Gastrocnemius medialis (tissue), 4 donors: ENCODE data around the gene APOBEC4. TPM values are rescaled to one million over a fixed set of nuclear protein-coding genes. Genes with fewer than 3 reads are reported as not detected.

Experiments used
- ATAC-seq, 2 donors: fragments of 150-250 bp; one replicate each; pipeline ENCODE4 v1.9.1; 2016
- DNase-seq, 2 donors: peaks; one replicate each; pipeline ENCODE4 v3.0.0-alpha.2; 2019
- H3K27ac ChIP-seq, 4 donors: fragments of 200-600 bp; sonication (generic); 1 replicate in 1 of 4; 2 replicates in 3 of 4; pipeline ENCODE4 v1.5.1; 2016 to 2018; ENCODE audit warnings: mild to moderate bottlenecking in 2 of 4, moderate library complexity in 1 of 4
- H3K27me3 ChIP-seq, 3 donors: fragments of 200-600 bp; sonication (generic) in 2 of 3; 1 replicate in 1 of 3; 2 replicates in 2 of 3; pipeline versions ENCODE4 v1.5.1 to v1.6.0; 2016 to 2019; ENCODE audit warnings: mild to moderate bottlenecking in 1 of 3, moderate library complexity in 1 of 3
- H3K36me3 ChIP-seq, 2 donors: fragments of 200-600 bp; sonication (generic) in 1 of 2; one replicate each; pipeline ENCODE4 v1.5.1; 2017 to 2018
- H3K4me1 ChIP-seq, 2 donors: fragments of 200-600 bp; sonication (generic) in 1 of 2; one replicate each; pipeline ENCODE4 v1.5.1; 2016 to 2017; ENCODE audit warnings: mild to moderate bottlenecking in 2 of 2
- H3K4me3 ChIP-seq, 4 donors: fragments of 200-600 bp; sonication (generic) in 3 of 4; 1 replicate in 1 of 4; 2 replicates in 3 of 4; pipeline ENCODE4 v1.5.1; 2016 to 2019; ENCODE audit warnings: mild to moderate bottlenecking in 2 of 4
- H3K9me3 ChIP-seq, 3 donors: fragments of 200-600 bp; sonication (generic) in 2 of 3; 1 replicate in 1 of 3; 2 replicates in 2 of 3; pipeline ENCODE4 v1.5.1; 2016 to 2019
- CTCF ChIP-seq, 5 experiments: fragments of 450-650 bp in 3 of 5; fragments of 200-600 bp in 2 of 5; sonication (generic) in 2 of 5; IDR thresholded peaks in 4 of 5; conservative IDR thresholded peaks in 1 of 5; 1 replicate in 4 of 5; 2 replicates in 1 of 5; pipeline ENCODE4 v1.5.1; 2016 to 2019; ENCODE audit warnings: antibody characterized with exemption in 5 of 5, mild to moderate bottlenecking in 3 of 5, moderate library complexity in 3 of 5
- POLR2A ChIP-seq, 2 donors: fragments of 450-650 bp; IDR thresholded peaks; one replicate each; pipeline ENCODE4 v1.6.1; 2017; ENCODE audit warnings: antibody characterized with exemption in 2 of 2, mild to moderate bottlenecking in 2 of 2, moderate library complexity in 2 of 2
- in situ Hi-C, 4 donors: fragments of 200-750 bp; cut with MboI; loops; one replicate each; pipeline versions ENCODE4 v1.15.0 to v1.8.0; 2017; ENCODE audit warnings: low sequenced_read_pairs in 4 of 4
- intact Hi-C: fragments of 100-400 bp; cut with DNase I; formaldehyde crosslinking; loops from one replicate; pipeline ENCODE4 v1.15.1; 2023; ENCODE audit warnings: low total_unique reads
- total RNA-seq, 4 donors: library from RNA; depleted of rRNA; stranded (reverse); fragments of >200 nt; gene quantifications; one replicate each; pipeline versions ENCODE4 v1.1.0 to v1.2.3, GENCODE V29; 2016

APOBEC4 gene
- total RNA-seq, 4 donors from 2014 or later, result not detected

- Histone ChIP-seq H3K27me3 (no peaks in the 10 kb centered on the region), H3K4me1 (no peaks in the 10 kb centered on the region), H3K9me3 (no peaks in the 10 kb centered on the region), H3K27ac (no peak overlapping the region), H3K4me3 (no peak overlapping the region), H3K36me3 (no peaks in the 10 kb centered on the region)
- TF ChIP-seq POLR2A (IDR thresholded peaks at IDR 0.05), result no peak
- TF ChIP-seq CTCF (IDR thresholded peaks at IDR 0.05 in 4 of 5, conservative IDR thresholded peaks at IDR 0.05 in 1 of 5), result no peak
- ATAC-seq, result no peak
- no peak for DNase-seq
- intact Hi-C loops (no loop called here), in situ Hi-C loops (loop anchor here in 2 of 4 donors (25.0 kb wide), 2 partner anchors 140 to 315 kb away; partner anchors contain the start of gene SMG7 (in 1 of the 2))
Measured at GRCh38 chr1:183602510-183602909, 50.6 kb downstream of the APOBEC4 start.

- no peak for DNase-seq
- Histone ChIP-seq H3K27me3 (no peaks in the 10 kb centered on the region), H3K4me3 (no peak overlapping the region), H3K27ac (no peak overlapping the region), H3K9me3 (no peaks in the 10 kb centered on the region), H3K36me3 (no peaks in the 10 kb centered on the region), H3K4me1 (no peaks in the 10 kb centered on the region)
- intact Hi-C loops (no loop called here), in situ Hi-C loops (loop anchor here in 2 of 4 donors (25.0 kb wide), 2 partner anchors 138 to 313 kb away; partner anchors contain the start of gene SMG7 (in 1 of the 2))
- TF ChIP-seq CTCF (IDR thresholded peaks at IDR 0.05 in 4 of 5, conservative IDR thresholded peaks at IDR 0.05 in 1 of 5) (no peak), POLR2A (IDR thresholded peaks at IDR 0.05) (no peak)
- no peak for ATAC-seq
Measured at GRCh38 chr1:183600634-183601033, 52.5 kb downstream of the APOBEC4 start.

GRCh38 chr1:183600136-183600535 is 53.0 kb downstream of the APOBEC4 start:
- Histone ChIP-seq H3K9me3 (no peaks in the 10 kb centered on the region), H3K4me3 (no peak overlapping the region), H3K27ac (no peak overlapping the region), H3K36me3 (no peaks in the 10 kb centered on the region), H3K4me1 (no peaks in the 10 kb centered on the region), H3K27me3 (no peaks in the 10 kb centered on the region)
- no peak for TF ChIP-seq CTCF (IDR thresholded peaks at IDR 0.05 in 4 of 5, conservative IDR thresholded peaks at IDR 0.05 in 1 of 5)
- no peak for TF ChIP-seq POLR2A (IDR thresholded peaks at IDR 0.05)
- ATAC-seq (peak; percentile 76 to 83), DNase-seq (peak; percentile 31 to 58)
- intact Hi-C loops (no loop called here), in situ Hi-C loops (loop anchor here in 2 of 4 donors (25.0 kb wide), 2 partner anchors 138 to 313 kb away; partner anchors contain the start of gene SMG7 (in 1 of the 2))

GRCh38 chr1:183598386-183598785 is 54.7 kb downstream of the APOBEC4 start:
- no peak for ATAC-seq
- Histone ChIP-seq H3K4me1 (no peaks in the 10 kb centered on the region), H3K27ac (peak overlapping the region in 1 of 4 donors; percentile 4), H3K9me3 (no peaks in the 10 kb centered on the region), H3K4me3 (no peak overlapping the region), H3K36me3 (no peaks in the 10 kb centered on the region), H3K27me3 (no peaks in the 10 kb centered on the region)
- DNase-seq, result no peak
- no peak for TF ChIP-seq CTCF (IDR thresholded peaks at IDR 0.05 in 4 of 5, conservative IDR thresholded peaks at IDR 0.05 in 1 of 5)
- no peak for TF ChIP-seq POLR2A (IDR thresholded peaks at IDR 0.05)
- intact Hi-C loops (no loop called here), in situ Hi-C loops (no loop called here)
